Umbilical cord (tissue), 2 donors: ENCODE data around the gene TMEM167B. TPM values are rescaled to one million over a fixed set of nuclear protein-coding genes. Genes with fewer than 3 reads are reported as not detected.

Experiments
- DNase-seq: peaks from one replicate; pipeline ENCODE4 v3.0.0-alpha.2; 2015; ENCODE audit warnings: low spot score
- total RNA-seq: library from RNA; depleted of rRNA; stranded (reverse); fragments of >200 nt; gene quantifications from one replicate; pipeline ENCODE4 v1.2.3, GENCODE V29; 2014; ENCODE audit warnings: low replicate concordance; ENCODE audit not compliant: insufficient read depth

Gene TMEM167B
- total RNA-seq, 1 donor from 2014 or later: 48.9 TPM

GRCh38 chr1:109080441-109081082 lies 10.0 kb upstream of the TMEM167B start:
- DNase-seq: no peak

DNA sequence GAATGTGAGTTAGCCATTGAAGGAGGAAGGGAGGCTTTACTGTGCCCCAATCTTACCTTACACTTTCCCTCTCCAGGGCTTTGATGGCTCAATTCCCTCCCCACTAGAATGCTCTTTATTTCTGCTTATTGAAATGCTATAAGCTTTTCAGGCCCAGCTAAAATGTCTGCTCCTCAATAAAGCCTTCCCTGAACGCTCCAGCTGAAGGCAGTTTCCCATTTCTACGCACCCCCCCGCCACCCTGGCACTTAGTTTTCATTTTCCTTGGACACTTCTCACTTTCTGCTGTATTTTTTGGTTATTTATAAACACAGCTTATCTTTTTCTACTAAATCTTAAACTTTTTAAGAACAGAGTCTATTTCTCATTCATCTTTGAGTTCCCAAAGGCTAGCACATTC lies 7.1 kb upstream of the TMEM167B start:
- no peak for DNase-seq

DNA sequence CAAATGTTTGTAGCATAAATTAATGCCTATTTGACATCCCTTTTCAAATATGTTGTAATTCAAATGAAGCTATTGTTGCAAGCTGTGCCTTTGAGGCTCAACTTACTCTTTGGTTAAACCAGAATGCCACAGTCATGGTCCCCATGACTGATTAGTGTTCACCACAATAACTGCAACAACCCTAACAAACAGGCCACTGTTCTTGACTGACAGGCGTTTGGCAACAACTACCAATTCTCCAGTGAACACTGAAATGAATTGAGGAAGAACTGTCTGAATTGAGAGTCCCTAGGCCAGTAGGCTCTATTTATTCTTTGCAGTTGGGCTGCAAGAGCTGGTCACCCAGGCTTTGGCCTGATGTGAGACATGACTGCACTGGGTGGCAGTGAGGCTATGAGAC lies 6.6 kb upstream of the TMEM167B start:
- no peak for DNase-seq

- DNase-seq: no peak
Measured at GRCh38 chr1:109084563-109085517, 5.7 kb upstream of the TMEM167B start.

- peak; percentile 54 for DNase-seq
Measured at GRCh38 chr1:109089242-109090015, 1.1 kb upstream of the TMEM167B start.

DNA sequence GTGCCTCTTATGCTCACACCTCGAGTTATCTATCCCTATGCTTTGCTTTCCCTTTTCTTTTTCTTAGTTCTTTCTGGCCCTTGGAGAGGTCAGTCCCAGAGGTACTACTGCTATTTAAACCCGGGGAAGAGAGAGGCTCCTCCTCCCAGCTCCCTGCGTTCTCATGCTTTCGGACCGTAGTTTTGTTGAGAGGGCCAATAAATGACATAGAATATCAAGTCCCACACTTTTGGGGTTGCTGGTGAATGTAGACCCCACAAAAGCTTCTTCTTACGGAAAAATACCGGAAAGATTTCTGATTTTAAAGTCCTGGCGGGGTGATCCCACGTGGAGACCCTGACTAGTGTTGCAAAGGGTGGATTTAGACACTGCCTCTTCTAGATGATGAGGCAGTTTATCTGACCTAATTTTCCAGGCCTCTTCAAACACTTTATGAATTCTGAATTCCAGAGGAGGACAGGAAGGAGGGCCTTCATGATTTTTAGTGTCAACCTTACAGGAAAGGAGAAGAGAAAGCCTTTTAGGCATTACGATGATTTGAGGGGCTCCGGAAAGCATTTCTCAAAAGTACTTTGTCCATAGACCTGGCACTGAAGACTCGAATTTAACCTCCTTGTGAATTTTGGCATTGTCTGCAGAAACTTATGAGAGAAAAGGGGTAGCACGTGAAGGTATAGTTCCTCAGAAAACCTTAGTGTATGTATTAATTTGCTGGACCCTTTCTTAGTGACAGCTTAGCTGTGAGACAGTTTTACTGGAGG lies 694 bp downstream of the TMEM167B start:
- DNase-seq: no peak

- DNase-seq: no peak
Measured at GRCh38 chr1:109091839-109092193, 1.3 kb downstream of the TMEM167B start.

DNA sequence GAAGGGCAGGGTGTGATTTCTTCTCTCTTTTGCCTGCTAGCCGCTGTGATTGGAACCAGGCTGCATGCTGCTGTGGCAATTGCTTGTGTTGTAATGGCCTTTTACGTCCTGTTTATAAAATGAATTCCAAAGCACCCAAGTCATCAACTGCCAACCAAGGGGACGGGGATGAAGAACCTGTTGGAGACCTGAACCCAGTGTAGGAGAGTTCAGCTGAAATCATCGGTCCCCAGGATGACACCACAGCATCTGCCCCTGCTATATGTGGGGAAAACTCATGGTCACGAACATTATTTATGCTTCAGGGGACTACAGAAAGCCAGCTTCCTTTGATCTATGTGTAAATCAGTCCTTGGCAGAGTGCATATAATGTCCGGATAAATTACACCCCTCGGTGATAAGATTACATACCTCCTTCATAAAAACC lies 3.8 kb downstream of the TMEM167B start:
- DNase-seq: no peak

DNA sequence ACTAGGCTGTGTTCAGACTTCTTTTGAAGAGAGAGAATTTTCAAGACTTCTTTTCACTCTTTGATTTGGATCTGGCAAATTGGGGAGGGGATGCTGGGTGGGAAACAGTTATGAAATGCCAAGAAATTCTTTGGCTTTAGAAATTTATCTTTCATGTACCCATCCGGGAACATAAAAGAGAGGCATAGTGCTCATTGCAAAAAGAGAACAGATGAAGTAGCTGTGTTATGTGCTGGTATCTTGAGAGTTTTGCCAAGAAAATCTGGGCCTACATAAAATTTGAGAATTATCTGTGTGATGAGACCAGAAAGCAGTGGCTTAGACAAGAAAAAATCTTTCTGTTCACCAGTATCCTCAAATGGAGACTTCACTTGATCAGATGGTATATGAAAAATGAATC lies 4.3 kb downstream of the TMEM167B start:
- DNase-seq: no peak

DNA sequence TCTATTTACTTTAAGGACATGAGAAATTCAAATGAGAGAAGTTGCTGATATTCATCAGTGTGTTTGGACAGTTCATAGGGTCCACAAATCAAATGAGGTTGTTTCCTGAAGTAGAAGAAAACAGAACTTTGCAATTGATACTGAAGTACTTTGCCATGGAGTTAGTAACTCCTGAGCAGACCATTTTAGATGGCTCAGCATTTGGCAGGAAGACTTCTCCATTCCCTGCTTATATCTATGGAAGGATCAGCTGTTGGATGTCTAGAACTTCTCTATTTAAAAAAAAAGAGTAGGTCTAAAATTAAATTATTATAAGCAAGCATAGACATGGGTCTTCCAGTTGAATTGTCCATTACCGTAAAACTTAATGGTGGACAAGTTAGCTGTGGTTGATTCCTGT lies 5.1 kb downstream of the TMEM167B start:
- DNase-seq: no peak

- DNase-seq: peak; percentile 22
Measured at GRCh38 chr1:109096120-109096519, 5.6 kb downstream of the TMEM167B start.

DNA sequence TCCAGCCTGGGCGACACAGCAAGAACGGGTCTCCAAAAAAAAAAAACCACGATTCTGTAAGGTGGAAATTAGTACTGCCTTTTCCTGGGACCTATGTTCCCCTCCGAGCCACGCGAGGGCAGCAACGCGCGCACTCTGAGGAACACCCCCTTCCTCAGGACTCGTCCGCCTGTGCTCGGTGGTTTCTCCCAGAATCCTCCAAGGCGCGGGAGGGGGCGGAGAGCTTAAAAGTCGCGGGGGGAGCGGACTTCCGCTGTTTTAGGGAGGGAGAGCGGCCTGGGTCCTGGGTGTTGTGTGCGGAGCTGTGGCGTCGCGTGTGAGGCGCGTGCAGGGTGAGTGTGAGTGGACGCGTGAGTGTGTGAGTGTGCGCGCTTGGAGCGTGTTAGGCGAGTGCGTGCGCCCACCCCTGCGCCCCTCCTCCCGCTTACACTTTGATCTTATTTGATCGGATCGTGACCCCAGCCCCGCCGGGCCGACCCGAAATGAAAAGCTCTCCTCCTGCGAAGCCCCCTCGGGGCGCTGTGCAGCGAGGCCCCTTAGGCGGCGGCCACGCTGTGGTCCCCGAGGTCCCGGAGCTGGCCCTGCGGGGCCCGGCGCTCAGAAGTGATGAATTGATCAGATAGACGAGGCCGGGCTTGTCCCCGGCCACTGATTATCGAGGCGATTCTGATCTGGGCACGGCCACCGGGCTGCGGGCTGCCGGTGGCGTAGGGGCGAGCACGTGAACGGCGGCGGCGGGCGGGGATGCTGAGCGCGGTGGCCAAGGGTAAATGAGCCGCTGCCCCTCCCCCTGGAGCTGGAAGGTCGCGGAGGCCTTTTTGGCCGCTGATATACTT lies 9.6 kb downstream of the TMEM167B start:
- peak; percentile 99 for DNase-seq

- no peak for DNase-seq
Measured at GRCh38 chr1:109104364-109105151, 14.0 kb downstream of the TMEM167B start.

DNA sequence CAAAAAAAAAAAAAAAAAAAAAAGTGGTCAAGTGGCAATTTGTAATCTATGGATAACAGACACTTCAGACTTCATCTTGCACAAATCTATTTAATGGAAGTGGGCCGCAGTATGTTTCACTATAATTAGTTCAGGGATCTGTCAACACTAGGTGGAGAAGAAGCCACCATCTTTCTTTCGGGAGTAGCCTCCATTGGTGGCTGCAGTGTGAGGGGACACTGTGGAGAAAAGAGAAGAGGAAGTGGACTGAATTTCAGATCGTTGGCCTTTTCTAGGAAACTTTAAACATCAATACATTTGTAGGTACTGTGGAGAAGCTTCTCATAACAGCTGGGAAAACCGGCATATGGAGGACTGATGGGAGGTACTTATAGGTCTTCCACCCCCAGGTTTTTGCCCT lies 15.3 kb downstream of the TMEM167B start:
- no peak for DNase-seq

DNA sequence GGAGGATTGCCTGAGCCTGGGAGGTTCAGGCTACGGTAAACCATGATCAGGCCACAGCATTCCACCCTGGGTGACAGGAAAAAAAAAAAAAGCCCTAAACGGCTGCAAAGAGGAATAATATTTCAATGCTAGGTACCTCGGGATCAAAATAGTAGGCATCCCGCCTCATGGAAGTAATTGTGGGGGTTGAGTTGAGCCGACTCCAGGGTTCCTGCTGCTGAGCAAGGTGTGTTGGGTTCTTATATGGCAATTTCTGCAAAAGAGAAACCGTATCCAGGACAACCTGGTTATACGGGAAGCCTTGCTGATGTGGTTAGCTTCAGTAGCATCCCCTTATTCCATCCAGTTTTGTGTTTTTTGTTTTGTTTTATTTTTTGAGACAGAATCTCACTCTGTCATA lies 17.2 kb downstream of the TMEM167B start:
- DNase-seq: no peak

DNA sequence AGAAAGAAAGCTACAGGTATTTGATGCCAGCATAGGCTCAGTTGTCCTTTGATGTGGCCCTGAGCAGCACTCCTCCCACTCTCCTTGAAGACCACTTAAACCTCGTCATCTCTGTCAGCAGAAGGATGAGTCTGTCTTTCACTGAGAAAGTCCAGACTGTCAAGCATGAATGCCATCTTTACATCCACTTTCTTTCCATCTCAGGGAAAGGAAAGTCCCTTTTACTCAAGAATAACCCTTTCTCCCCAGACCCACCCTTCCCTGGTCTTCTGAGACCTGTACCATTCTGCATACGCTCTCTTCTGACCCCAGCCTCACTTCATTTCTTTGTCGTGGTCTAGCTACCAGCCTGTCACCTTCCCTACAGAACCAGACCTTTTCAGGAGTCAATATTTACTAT lies 19.3 kb downstream of the TMEM167B start:
- DNase-seq: no peak

DNA sequence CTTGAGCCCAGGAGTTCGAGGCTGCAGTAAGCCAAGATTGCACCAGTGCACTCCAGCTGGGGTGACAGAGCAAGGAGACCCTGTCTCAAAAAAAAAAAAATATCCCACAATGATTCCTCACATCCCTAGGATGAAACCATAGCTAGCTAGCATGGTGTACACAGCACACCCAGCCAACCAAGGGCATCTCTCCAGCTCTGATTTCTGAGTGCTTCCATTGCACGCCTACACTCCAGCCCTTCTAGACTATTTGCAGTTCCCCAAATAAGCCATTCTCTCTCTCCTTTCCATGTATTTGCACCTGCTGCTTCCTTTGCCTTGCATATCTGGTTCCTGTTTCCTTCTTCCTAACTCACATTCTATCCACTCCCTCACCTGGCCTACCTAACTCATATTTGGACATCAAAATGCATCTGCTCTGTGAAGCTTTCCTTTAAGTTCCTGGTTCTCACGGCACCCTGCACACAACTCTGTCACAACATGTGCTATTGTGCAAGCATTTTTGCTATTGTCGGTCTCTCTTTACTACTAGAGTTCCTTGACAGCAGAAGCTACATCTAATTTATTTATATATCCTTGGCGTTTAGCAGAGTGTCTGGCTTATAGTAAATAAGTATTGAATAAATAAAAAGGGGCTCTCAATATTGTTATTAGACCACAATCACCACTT lies 21.0 kb downstream of the TMEM167B start:
- no peak for DNase-seq

DNA sequence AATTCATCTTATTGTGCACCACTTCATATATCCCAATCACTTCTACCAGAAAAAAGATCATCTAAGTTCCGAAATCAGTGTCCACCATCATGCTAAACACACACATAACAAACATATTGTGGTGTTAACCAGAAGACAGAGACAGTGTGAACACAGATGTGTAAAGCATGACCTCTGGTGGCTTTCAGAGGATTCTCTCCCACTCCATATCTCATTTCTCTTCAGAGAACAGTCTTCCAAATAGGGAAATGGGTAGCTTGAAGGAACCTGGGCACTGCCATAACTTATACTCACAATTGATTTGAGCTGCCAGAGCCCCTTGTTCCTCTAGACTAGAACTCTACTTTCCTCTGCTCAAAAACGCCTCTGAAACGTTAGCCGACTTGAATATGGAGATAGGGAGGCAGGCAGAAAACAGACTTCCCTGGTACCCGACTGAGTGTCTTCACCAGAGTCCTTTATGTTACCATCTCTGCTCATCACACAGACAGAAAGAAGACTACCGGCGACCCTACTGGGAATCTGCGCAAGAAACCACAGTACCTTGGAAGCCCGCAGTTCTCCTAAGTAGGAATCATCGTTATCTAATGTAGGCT lies 21.6 kb downstream of the TMEM167B start:
- DNase-seq: peak; percentile 46
